Panc1 (cell line): ENCODE results near the gene AOAH. TPM values are rescaled to one million over a fixed set of nuclear protein-coding genes. Genes with fewer than 3 reads are reported as not detected.

Experiments used
- ATAC-seq: fragments of 200-7000 bp; cut with Tn5 transposase; 2 replicates; pipeline ENCODE4 v1.9.1; 2020; ENCODE audit warnings: mild to moderate bottlenecking, moderate library complexity
- BruUV-seq: library from RNA; stranded (reverse); fragments of 400-500 nt; replicated peaks from 2 replicates; lab custom pipeline; 2021; lab: Mats Ljungman, UMichigan
- CTCF ChIA-PET: fragments of 300-600 bp; sonication (Branson Sonifier 250); formaldehyde crosslinking; loops from one replicate; lab custom pipeline; 2022; ENCODE audit warnings: antibody characterized with exemption; lab: Charles Lee
- POLR2A ChIA-PET: fragments of 300-600 bp; sonication (Branson Sonifier 250); formaldehyde crosslinking; loops from one replicate; lab custom pipeline; 2022; ENCODE audit warnings: antibody characterized with exemption; lab: Charles Lee
- DNase-seq: peaks from one replicate; pipeline ENCODE4 v3.0.0-alpha.2; 2010; ENCODE audit warnings: low read depth, low spot score
- H3K27ac ChIP-seq: 2 replicates; pipeline ENCODE4 v1.5.1; 2011; ENCODE audit warnings: mild to moderate bottlenecking, low read length, inconsistent platforms
- H3K27me3 ChIP-seq: fragments of 200-500 bp; sonication (Bioruptor generic); 2 replicates; pipeline ENCODE4 v1.6.0; 2014; ENCODE audit warnings: low read length, inconsistent platforms; ENCODE audit not compliant: control insufficient read depth, insufficient read depth
- H3K36me3 ChIP-seq: fragments of 200-500 bp; sonication (Bioruptor generic); 2 replicates; pipeline ENCODE4 v1.5.1; 2014; ENCODE audit warnings: inconsistent platforms, mild to moderate bottlenecking, low read length, moderate library complexity; ENCODE audit not compliant: control insufficient read depth, insufficient read depth
- H3K4me1 ChIP-seq: 2 replicates; pipeline ENCODE4 v1.5.1; 2011; ENCODE audit warnings: inconsistent platforms, mild to moderate bottlenecking, low read length, moderate library complexity; ENCODE audit not compliant: control insufficient read depth, insufficient read depth
- H3K4me3 ChIP-seq, 2 experiments: 2 replicates each; pipeline ENCODE4 v1.5.1; 2011 to 2012; ENCODE audit warnings: low read depth in 2 of 2, low read length in 2 of 2, mild to moderate bottlenecking in 2 of 2, inconsistent platforms in 1 of 2, moderate library complexity in 1 of 2
- H3K9me3 ChIP-seq: fragments of 200-500 bp; sonication (Bioruptor generic); 2 replicates; pipeline ENCODE4 v1.5.1; 2014; ENCODE audit warnings: low read depth, mild to moderate bottlenecking, inconsistent platforms, low read length, moderate library complexity; ENCODE audit not compliant: control insufficient read depth, insufficient read depth
- POLR2AphosphoS5 ChIP-seq: IDR thresholded peaks from 2 replicates; pipeline ENCODE4 v1.6.1; 2012; ENCODE audit warnings: mild to moderate bottlenecking, low read depth, low read length, moderate library complexity
- REST ChIP-seq, 2 experiments: IDR thresholded peaks; 2 replicates each; pipeline ENCODE4 v1.6.1; 2011 to 2012; ENCODE audit warnings: low read depth in 2 of 2, control low read depth in 1 of 2, low read length in 1 of 2, mild to moderate bottlenecking in 1 of 2, moderate library complexity in 1 of 2; ENCODE audit not compliant: insufficient read depth in 1 of 2
- SIN3A ChIP-seq: IDR thresholded peaks from 2 replicates; pipeline ENCODE4 v1.6.1; 2012; ENCODE audit warnings: low read depth, mild to moderate bottlenecking, low read length, moderate library complexity, borderline replicate concordance; ENCODE audit not compliant: insufficient read depth
- TCF7L2 ChIP-seq: IDR thresholded peaks from 2 replicates; pipeline ENCODE4 v1.6.1; 2011; ENCODE audit warnings: mild to moderate bottlenecking, low read depth, low read length, inconsistent platforms
- in situ Hi-C: cut with HindIII; loops from 2 replicates; pipeline ENCODE4 v1.10.0; 2016; ENCODE audit warnings: low sequenced_read_pairs, low pct_unique_long_range_greater_than_20kb
- intact Hi-C: fragments of 100-400 bp; cut with micrococcal nuclease; formaldehyde crosslinking; loops from one replicate; pipeline ENCODE4 v1.10.0; 2022; ENCODE audit not compliant: unreplicated experiment
- total RNA-seq: library from RNA; stranded (reverse); gene quantifications from one replicate; pipeline ENCODE4 v1.2.1, GENCODE V29; 2021; ENCODE audit not compliant: unreplicated experiment
- TF ChIP-seq, protein P1 (sequence below): fragments of 450-650 bp; IDR thresholded peaks from 2 replicates; pipeline ENCODE4 v1.5.1; 2017; ENCODE audit warnings: mild to moderate bottlenecking

The AOAH gene
- total RNA-seq, 1 experiment from 2014 or later = 0.31 TPM

DNA sequence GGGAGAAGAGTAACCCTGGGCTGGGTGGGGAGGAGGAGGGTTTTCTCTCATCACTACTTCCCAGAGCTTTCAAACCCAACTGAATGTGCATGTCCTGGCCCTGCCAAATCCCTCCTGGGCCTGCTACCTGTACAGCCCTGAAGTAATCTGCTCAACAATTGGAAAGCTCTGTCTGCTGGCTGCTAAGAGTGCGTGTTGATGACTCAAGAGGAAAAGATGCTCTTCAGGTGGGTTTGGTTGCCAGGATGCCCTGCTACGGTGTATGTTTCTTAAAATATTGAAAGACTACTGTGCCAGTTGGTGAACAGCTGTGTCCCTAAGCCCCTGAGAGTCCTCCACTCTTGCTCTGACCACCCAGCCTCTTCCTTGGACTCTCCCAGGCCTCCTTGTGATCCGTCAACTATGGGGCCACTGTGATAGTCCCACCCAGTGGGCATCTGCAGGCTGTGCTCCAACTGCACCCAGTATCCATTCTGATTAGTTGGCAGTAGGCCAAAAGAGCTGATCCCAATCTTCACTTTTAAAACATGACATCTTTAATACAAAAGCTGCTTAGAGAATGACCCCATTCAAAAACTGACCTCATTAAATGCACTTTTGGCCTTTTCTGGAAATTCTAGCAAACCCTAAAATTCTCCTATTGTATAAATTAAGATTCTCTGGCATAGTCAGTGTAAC is 85.6 kb downstream of the AOAH start:
- CTCF ChIA-PET = interaction anchor here (0.6 kb wide), 2 partner anchors 560 to 579 kb away, joined by 4 to 9 read pairs; no protein-coding TSS in a partner anchor
- no TSS peak for BruUV-seq
- H3K27ac ChIP-seq = no peak overlapping the region; the same call in 1 of the 2 replicates
- H3K4me1 ChIP-seq = no peaks in the 10 kb centered on the region
- in situ Hi-C loops = no loop called here
- no peaks in the 10 kb centered on the region for H3K36me3 ChIP-seq
- TF ChIP-seq SIN3A (no peak), TCF7L2 (no peak), REST (IDR thresholded peaks at IDR 0.05; ENCODE audit: insufficient read depth in 1 of 2, low read depth in 2 of 2, low read length in 1 of 2) (no peak), POLR2AphosphoS5 (no peak)
- TF ChIP-seq, protein P1, sequence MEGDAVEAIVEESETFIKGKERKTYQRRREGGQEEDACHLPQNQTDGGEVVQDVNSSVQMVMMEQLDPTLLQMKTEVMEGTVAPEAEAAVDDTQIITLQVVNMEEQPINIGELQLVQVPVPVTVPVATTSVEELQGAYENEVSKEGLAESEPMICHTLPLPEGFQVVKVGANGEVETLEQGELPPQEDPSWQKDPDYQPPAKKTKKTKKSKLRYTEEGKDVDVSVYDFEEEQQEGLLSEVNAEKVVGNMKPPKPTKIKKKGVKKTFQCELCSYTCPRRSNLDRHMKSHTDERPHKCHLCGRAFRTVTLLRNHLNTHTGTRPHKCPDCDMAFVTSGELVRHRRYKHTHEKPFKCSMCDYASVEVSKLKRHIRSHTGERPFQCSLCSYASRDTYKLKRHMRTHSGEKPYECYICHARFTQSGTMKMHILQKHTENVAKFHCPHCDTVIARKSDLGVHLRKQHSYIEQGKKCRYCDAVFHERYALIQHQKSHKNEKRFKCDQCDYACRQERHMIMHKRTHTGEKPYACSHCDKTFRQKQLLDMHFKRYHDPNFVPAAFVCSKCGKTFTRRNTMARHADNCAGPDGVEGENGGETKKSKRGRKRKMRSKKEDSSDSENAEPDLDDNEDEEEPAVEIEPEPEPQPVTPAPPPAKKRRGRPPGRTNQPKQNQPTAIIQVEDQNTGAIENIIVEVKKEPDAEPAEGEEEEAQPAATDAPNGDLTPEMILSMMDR = no peak
- H3K9me3 ChIP-seq = no peaks in the 10 kb centered on the region
- no peak overlapping the region for H3K4me3 ChIP-seq
- POLR2A ChIA-PET = interaction anchor here (0.6 kb wide), 1 partner anchor 154 kb away, joined by 3 read pairs; no protein-coding TSS in a partner anchor
- H3K27me3 ChIP-seq = no peaks in the 10 kb centered on the region
- DNase-seq = no peak
- intact Hi-C loops = no loop called here
- peak; percentile 28; the same call in 1 of the 2 replicates for ATAC-seq

- ATAC-seq (no peak; the same call in 1 of the 2 replicates), DNase-seq (no peak)
- no peaks in the 10 kb centered on the region for H3K4me1 ChIP-seq
- no peaks in the 10 kb centered on the region for H3K9me3 ChIP-seq
- TF ChIP-seq SIN3A = no peak
- no peak for TF ChIP-seq POLR2AphosphoS5
- TF ChIP-seq, protein P1 = no peak
- in situ Hi-C loops (no loop called here), intact Hi-C loops (no loop called here)
- no TSS peak for BruUV-seq
- no peaks in the 10 kb centered on the region for H3K36me3 ChIP-seq
- H3K27me3 ChIP-seq = no peaks in the 10 kb centered on the region
- no peak overlapping the region for H3K27ac ChIP-seq
- H3K4me3 ChIP-seq = no peak overlapping the region
- ChIA-PET POLR2A (interaction anchor here (0.6 kb wide), 1 partner anchor 153 kb away, joined by 3 read pairs; no protein-coding TSS in a partner anchor), CTCF (interaction anchor here (0.6 kb wide), 2 partner anchors 560 to 580 kb away, joined by 4 to 9 read pairs; no protein-coding TSS in a partner anchor)
Observed at GRCh38 chr7:36638140-36638539, 86.2 kb downstream of the AOAH start.
